Stomach (tissue), 4 donors: Measurements from ENCODE around the gene NUP214.

Experiments
- CTCF ChIP-seq, 7 experiments: fragments of 450-650 bp in 4 of 7; fragments of 200-600 bp in 3 of 7; sonication (generic) in 3 of 7; IDR thresholded peaks; one replicate each; pipeline ENCODE4 v1.5.1; 2016 to 2019; ENCODE audit warnings: antibody characterized with exemption in 7 of 7, control low read depth in 2 of 7, mild to moderate bottlenecking in 1 of 7
- EP300 ChIP-seq: sonication (generic); formaldehyde crosslinking; IDR thresholded peaks from one replicate; pipeline ENCODE4 v1.6.1; 2017; ENCODE audit warnings: antibody characterized with exemption

GRCh38 chr9:131282688-131283422, 157.5 kb downstream of the NUP214 start:
- TF ChIP-seq CTCF (IDR thresholded peaks at IDR 0.05) (no peak), EP300 (no peak)
